Measurements from ENCODE around the gene LITAFD. TPM values are rescaled to one million over a fixed set of nuclear protein-coding genes. Genes with fewer than 3 reads are reported as not detected.

LITAFD gene
- polyA plus RNA-seq, 1 of the 3 experiments (the other 2 are of a cell fraction) = not detected

GRCh38 chr16:8889893-8890548 lies 7.9 kb downstream of the LITAFD start:
- CTCF ChIA-PET = interaction anchor here (1.0 to 3.2 kb wide), 7 partner anchors 9 to 123 kb away, joined by 3 to 15 read pairs (median 4); no protein-coding TSS in a partner anchor
- Histone ChIP-seq H2AFZ (ENCODE audit: low read depth) (no peak overlapping the region), H3K27ac (ENCODE audit: low read depth in 2 of 2, low read length in 1 of 2) (no peak overlapping the region), H3K9ac (no peak overlapping the region), H3K4me2 (no peak overlapping the region), H3K79me2 (ENCODE audit: insufficient read depth) (no peaks in the 10 kb centered on the region), H3K9me2 (no peaks in the 10 kb centered on the region), H3K4me1 (ENCODE audit: control insufficient read depth in 1 of 2, insufficient read depth in 2 of 2, low read depth in 1 of 2, low read length in 1 of 2) (peaks cover 9 to 42% of the 10 kb centered on the region in 2 experiments; a peak in 2 of 4 replicates), H3K27me3 (ENCODE audit: insufficient read depth) (no peaks in the 10 kb centered on the region), H3K36me3 (replicated peaks in 1 of 2; ENCODE audit: control insufficient read depth in 1 of 2, insufficient read depth in 2 of 2, low read length in 1 of 2) (peaks cover 18 to 54% of the 10 kb centered on the region in 2 experiments), H3K4me3 (ENCODE audit: low read depth in 2 of 2, low read length in 1 of 2) (no peak overlapping the region), H3F3A (replicated peaks; ENCODE audit: insufficient read depth) (peaks cover 6% of the 10 kb centered on the region), H4K20me1 (ENCODE audit: insufficient read depth) (0 out of 2 replicates have a peak, but pooled peaks cover 12% of the 10 kb centered on the region), H3K9me3 (no peaks in the 10 kb centered on the region)
- no peak for DNase-seq
- POLR2A ChIA-PET = no interaction called here
- WGBS (ENCODE audit: low lambda C conversion rate) = 96% methylated on average over 12 of the region's 14 CpGs
- no peak for TF ChIP-seq ELF1 (IDR thresholded peaks at IDR 0.05)
- TF ChIP-seq TEAD4 (IDR thresholded peaks at IDR 0.05; ENCODE audit: borderline replicate concordance, insufficient read depth) = no peak
- TF ChIP-seq NRF1 (IDR thresholded peaks at IDR 0.05; ENCODE audit: low read depth, low read length) = no peak
- no peak for TF ChIP-seq RAD21 (IDR thresholded peaks at IDR 0.05; ENCODE audit: low read length)
- no peak for TF ChIP-seq MXI1 (IDR thresholded peaks at IDR 0.05; ENCODE audit: low read depth, low read length)
- no peak for TF ChIP-seq MAX (IDR thresholded peaks at IDR 0.05; ENCODE audit: low read depth)
- TF ChIP-seq IRF3 (IDR thresholded peaks at IDR 0.05; ENCODE audit: low read depth, low read length) = no peak
- TF ChIP-seq CHD2 (IDR thresholded peaks at IDR 0.05; ENCODE audit: low read length, partially characterized antibody) = no peak
- no peak for TF ChIP-seq NFIC (IDR thresholded peaks at IDR 0.05; ENCODE audit: borderline replicate concordance)
- TF ChIP-seq GABPA (IDR thresholded peaks at IDR 0.05; ENCODE audit: low read depth) = no peak
- no peak for TF ChIP-seq MEF2A (IDR thresholded peaks at IDR 0.05; ENCODE audit: borderline replicate concordance, low read depth)
- TF ChIP-seq, protein P1, sequence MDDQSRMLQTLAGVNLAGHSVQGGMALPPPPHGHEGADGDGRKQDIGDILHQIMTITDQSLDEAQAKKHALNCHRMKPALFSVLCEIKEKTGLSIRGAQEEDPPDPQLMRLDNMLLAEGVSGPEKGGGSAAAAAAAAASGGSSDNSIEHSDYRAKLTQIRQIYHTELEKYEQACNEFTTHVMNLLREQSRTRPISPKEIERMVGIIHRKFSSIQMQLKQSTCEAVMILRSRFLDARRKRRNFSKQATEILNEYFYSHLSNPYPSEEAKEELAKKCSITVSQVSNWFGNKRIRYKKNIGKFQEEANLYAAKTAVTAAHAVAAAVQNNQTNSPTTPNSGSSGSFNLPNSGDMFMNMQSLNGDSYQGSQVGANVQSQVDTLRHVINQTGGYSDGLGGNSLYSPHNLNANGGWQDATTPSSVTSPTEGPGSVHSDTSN (IDR thresholded peaks at IDR 0.05) = no peak

GRCh38 chr16:8890549-8890921 lies 8.4 kb downstream of the LITAFD start:
- 91% methylated on average over 4 of the region's 5 CpGs for WGBS (ENCODE audit: low lambda C conversion rate)
- Histone ChIP-seq H3K27ac (ENCODE audit: low read depth in 2 of 2, low read length in 1 of 2) (no peak overlapping the region), H3K4me2 (no peak overlapping the region), H3K36me3 (replicated peaks in 1 of 2; ENCODE audit: control insufficient read depth in 1 of 2, insufficient read depth in 2 of 2, low read length in 1 of 2) (peaks cover 21 to 59% of the 10 kb centered on the region in 2 experiments), H4K20me1 (ENCODE audit: insufficient read depth) (0 out of 2 replicates have a peak, but pooled peaks cover 12% of the 10 kb centered on the region), H3K9me3 (no peaks in the 10 kb centered on the region), H3K4me3 (ENCODE audit: low read depth in 2 of 2, low read length in 1 of 2) (no peak overlapping the region), H3K79me2 (ENCODE audit: insufficient read depth) (no peaks in the 10 kb centered on the region), H3K27me3 (ENCODE audit: insufficient read depth) (no peaks in the 10 kb centered on the region), H3F3A (replicated peaks; ENCODE audit: insufficient read depth) (peaks cover 6% of the 10 kb centered on the region), H3K9ac (no peak overlapping the region), H3K4me1 (ENCODE audit: control insufficient read depth in 1 of 2, insufficient read depth in 2 of 2, low read depth in 1 of 2, low read length in 1 of 2) (peaks cover 9 to 41% of the 10 kb centered on the region in 2 experiments; a peak in 2 of 4 replicates), H2AFZ (ENCODE audit: low read depth) (no peak overlapping the region), H3K9me2 (no peaks in the 10 kb centered on the region)
- POLR2A ChIA-PET = no interaction called here
- CTCF ChIA-PET = interaction anchor here (1.0 to 3.2 kb wide), 4 partner anchors 10 to 122 kb away, joined by 3 to 15 read pairs (median 4); no protein-coding TSS in a partner anchor
- DNase-seq = no peak
- TF ChIP-seq EP300 (IDR thresholded peaks at IDR 0.05; ENCODE audit: borderline replicate concordance in 1 of 2, low read depth in 1 of 2, low read length in 1 of 2) (no peak), ELF1 (IDR thresholded peaks at IDR 0.05) (no peak), FOSL2 (IDR thresholded peaks at IDR 0.05; ENCODE audit: borderline replicate concordance, low read depth) (no peak), RAD21 (IDR thresholded peaks at IDR 0.05; ENCODE audit: low read length) (no peak), IRF3 (IDR thresholded peaks at IDR 0.05; ENCODE audit: low read depth, low read length) (no peak), MAX (IDR thresholded peaks at IDR 0.05; ENCODE audit: low read depth) (no peak), MEF2A (IDR thresholded peaks at IDR 0.05; ENCODE audit: borderline replicate concordance, low read depth) (no peak), TAF1 (IDR thresholded peaks at IDR 0.05; ENCODE audit: borderline replicate concordance, low read depth, low read length) (no peak)
- TF ChIP-seq, protein P1 (IDR thresholded peaks at IDR 0.05) = no peak
- TF ChIP-seq, protein P2, sequence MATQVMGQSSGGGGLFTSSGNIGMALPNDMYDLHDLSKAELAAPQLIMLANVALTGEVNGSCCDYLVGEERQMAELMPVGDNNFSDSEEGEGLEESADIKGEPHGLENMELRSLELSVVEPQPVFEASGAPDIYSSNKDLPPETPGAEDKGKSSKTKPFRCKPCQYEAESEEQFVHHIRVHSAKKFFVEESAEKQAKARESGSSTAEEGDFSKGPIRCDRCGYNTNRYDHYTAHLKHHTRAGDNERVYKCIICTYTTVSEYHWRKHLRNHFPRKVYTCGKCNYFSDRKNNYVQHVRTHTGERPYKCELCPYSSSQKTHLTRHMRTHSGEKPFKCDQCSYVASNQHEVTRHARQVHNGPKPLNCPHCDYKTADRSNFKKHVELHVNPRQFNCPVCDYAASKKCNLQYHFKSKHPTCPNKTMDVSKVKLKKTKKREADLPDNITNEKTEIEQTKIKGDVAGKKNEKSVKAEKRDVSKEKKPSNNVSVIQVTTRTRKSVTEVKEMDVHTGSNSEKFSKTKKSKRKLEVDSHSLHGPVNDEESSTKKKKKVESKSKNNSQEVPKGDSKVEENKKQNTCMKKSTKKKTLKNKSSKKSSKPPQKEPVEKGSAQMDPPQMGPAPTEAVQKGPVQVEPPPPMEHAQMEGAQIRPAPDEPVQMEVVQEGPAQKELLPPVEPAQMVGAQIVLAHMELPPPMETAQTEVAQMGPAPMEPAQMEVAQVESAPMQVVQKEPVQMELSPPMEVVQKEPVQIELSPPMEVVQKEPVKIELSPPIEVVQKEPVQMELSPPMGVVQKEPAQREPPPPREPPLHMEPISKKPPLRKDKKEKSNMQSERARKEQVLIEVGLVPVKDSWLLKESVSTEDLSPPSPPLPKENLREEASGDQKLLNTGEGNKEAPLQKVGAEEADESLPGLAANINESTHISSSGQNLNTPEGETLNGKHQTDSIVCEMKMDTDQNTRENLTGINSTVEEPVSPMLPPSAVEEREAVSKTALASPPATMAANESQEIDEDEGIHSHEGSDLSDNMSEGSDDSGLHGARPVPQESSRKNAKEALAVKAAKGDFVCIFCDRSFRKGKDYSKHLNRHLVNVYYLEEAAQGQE (IDR thresholded peaks at IDR 0.05; ENCODE audit: low read depth, low read length) = no peak
